Bronchial epithelial cell (primary cell): ENCODE data around the gene LACTB. TPM values are rescaled to one million over a fixed set of nuclear protein-coding genes. Genes with fewer than 3 reads are reported as not detected.
A peak's percentile ranks its signal among the peaks of the same experiment; 100 is the strongest.

Source experiments
- DNase-seq: peaks from one replicate; pipeline ENCODE4 v3.0.0-alpha.2; 2010; ENCODE audit warnings: low read depth
- FAIRE-seq: peaks from 2 replicates; lab custom pipeline; 2011; peaks lifted over from hg19 to GRCh38; lab: Jason Lieb, UNC
- H3K27me3 ChIP-seq: 2 replicates; pipeline ENCODE4 v1.5.1; 2011; ENCODE audit warnings: low read length; ENCODE audit not compliant: control insufficient read depth, insufficient read depth
- H3K36me3 ChIP-seq: 2 replicates; pipeline ENCODE4 v1.5.1; 2011; ENCODE audit warnings: low read length; ENCODE audit not compliant: control insufficient read depth, insufficient read depth
- H3K4me3 ChIP-seq: 2 replicates; pipeline ENCODE4 v1.5.1; 2011; ENCODE audit warnings: mild to moderate bottlenecking, low read depth, low read length, control low read depth
- CTCF ChIP-seq: IDR thresholded peaks from 2 replicates; pipeline ENCODE4 v1.5.1; 2011; ENCODE audit warnings: mild to moderate bottlenecking, moderate library complexity, low read length, control low read depth, inconsistent platforms; ENCODE audit not compliant: insufficient read depth, severe bottlenecking
- total RNA-seq: library from RNA; depleted of rRNA; stranded (reverse); fragments of >200 nt; gene quantifications from 2 replicates; pipeline ENCODE4 v1.2.1, GENCODE V29; 2014

The LACTB gene
- total RNA-seq, 1 donor from 2014 or later = 14.5 TPM

GRCh38 chr15:63136742-63137141 is 15.1 kb downstream of the LACTB start:
- peak; percentile 39 for DNase-seq
- Histone ChIP-seq H3K27me3 (no peaks in the 10 kb centered on the region), H3K4me3 (no peak overlapping the region), H3K36me3 (no peaks in the 10 kb centered on the region)
- no peak for FAIRE-seq
- no peak for TF ChIP-seq CTCF

- FAIRE-seq (no peak), DNase-seq (no peak)
- H3K27me3 ChIP-seq = no peaks in the 10 kb centered on the region
- H3K4me3 ChIP-seq = no peak overlapping the region
- no peak for TF ChIP-seq CTCF
- peaks cover 1% of the 10 kb centered on the region for H3K36me3 ChIP-seq
Measured at GRCh38 chr15:63140936-63141335, 19.3 kb downstream of the LACTB start.

- H3K27me3 ChIP-seq = no peaks in the 10 kb centered on the region
- H3K4me3 ChIP-seq = no peak overlapping the region
- FAIRE-seq (no peak), DNase-seq (no peak)
- TF ChIP-seq CTCF = no peak
- H3K36me3 ChIP-seq = peaks cover 1% of the 10 kb centered on the region
Measured at GRCh38 chr15:63145426-63145825, 23.8 kb downstream of the LACTB start.

GRCh38 chr15:63146684-63147083 is 25.0 kb downstream of the LACTB start:
- Histone ChIP-seq H3K36me3 (peaks cover 1% of the 10 kb centered on the region), H3K27me3 (no peaks in the 10 kb centered on the region), H3K4me3 (no peak overlapping the region)
- FAIRE-seq (no peak), DNase-seq (no peak)
- TF ChIP-seq CTCF = peak; percentile 10

DNA sequence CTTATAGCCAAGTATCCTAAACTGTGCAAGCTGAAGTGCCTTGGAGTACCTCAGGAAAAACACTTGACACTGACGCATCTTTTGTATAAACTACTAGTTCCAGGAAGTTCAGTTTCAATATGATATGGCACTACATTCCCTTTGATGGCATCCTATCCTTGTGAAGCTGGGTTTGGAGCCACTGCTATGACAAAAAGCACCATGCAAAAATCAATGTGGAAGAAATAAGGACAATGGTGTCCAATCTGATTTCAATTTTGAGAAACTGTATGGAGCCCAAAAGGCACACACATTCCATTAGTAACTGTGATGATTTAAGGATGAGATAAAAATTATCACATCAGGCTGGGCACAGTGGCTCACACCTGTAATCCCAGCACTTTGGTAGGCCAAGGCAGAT is 30.0 kb downstream of the LACTB start:
- DNase-seq = no peak
- TF ChIP-seq CTCF = no peak
- H3K27me3 ChIP-seq = no peaks in the 10 kb centered on the region
- H3K36me3 ChIP-seq = peaks cover 3% of the 10 kb centered on the region
- no peak overlapping the region for H3K4me3 ChIP-seq
- no peak for FAIRE-seq

GRCh38 chr15:63155486-63155885 is 33.8 kb downstream of the LACTB start:
- Histone ChIP-seq H3K27me3 (no peaks in the 10 kb centered on the region), H3K36me3 (peaks cover 3% of the 10 kb centered on the region), H3K4me3 (no peak overlapping the region)
- FAIRE-seq = no peak
- TF ChIP-seq CTCF = no peak
- DNase-seq = no peak
